ENCODE measurements around the gene GPR62. TPM values are rescaled to one million over a fixed set of nuclear protein-coding genes. Genes with fewer than 3 reads are reported as not detected.

GPR62 gene
- total and polyA plus RNA-seq, 9 of the 15 experiments (the other 6 are each of a cell fraction or from before 2014, with no cell fraction given): not detected

GRCh38 chr3:51935886-51936755 lies 19.1 kb upstream of the GPR62 start:
- no peak for DNase-seq (ENCODE audit: extremely low read depth in 1 of 4, low spot score in 3 of 4)
- H3K4me2 ChIP-seq (ENCODE audit: insufficient read depth, low read length): no peak overlapping the region
- H3K27ac ChIP-seq (ENCODE audit: extremely low read depth, low read depth, low read length): no peak overlapping the region
- no peak overlapping the region for H3K4me3 ChIP-seq
- H2AFZ ChIP-seq (ENCODE audit: low read depth, low read length): no peak overlapping the region
- peaks cover 8% of the 10 kb centered on the region in 2 experiments; a peak in 4 of 5 replicates for H3K4me1 ChIP-seq (replicated peaks in 1 of 2; ENCODE audit: control insufficient read depth in 2 of 2, insufficient read depth in 2 of 2, low read length in 2 of 2)
- no peak for ATAC-seq
- intact Hi-C loops (cut with micrococcal nuclease): no loop called here
- H3K9me3 ChIP-seq (replicated peaks; ENCODE audit: control insufficient read depth, insufficient read depth, low read depth, low read length): no peaks in the 10 kb centered on the region
- H4K20me1 ChIP-seq (replicated peaks; ENCODE audit: control insufficient read depth, insufficient read depth, low read length): no peaks in the 10 kb centered on the region
- no peak for FAIRE-seq
- POLR2A ChIA-PET: no interaction called here
- 97% methylated on average over 16 of the region's 25 CpGs for WGBS (ENCODE audit: insufficient coverage, low coverage, missing lambda C conversion rate)
- H3K9me1 ChIP-seq (ENCODE audit: control insufficient read depth, insufficient read depth, low read length): peaks cover 5% of the 10 kb centered on the region
- BruUV-seq (replicated peaks): no TSS peak
- peaks cover 76% of the 10 kb centered on the region; the same call in 2 of the 3 replicates for H3K36me3 ChIP-seq (ENCODE audit: control insufficient read depth, insufficient read depth, low read length)
- peaks cover 29% of the 10 kb centered on the region for H3K79me2 ChIP-seq (ENCODE audit: control insufficient read depth, insufficient read depth, low read length)
- no peak overlapping the region for H3K9ac ChIP-seq (ENCODE audit: insufficient read depth in 1 of 2, low read depth in 2 of 2, low read length in 2 of 2)
- CTCF ChIA-PET (ENCODE audit: low intra/inter-chr PET ratio): no interaction called here
- in situ Hi-C loops (cut with MboI): no loop called here
- no peaks in the 10 kb centered on the region for H3K27me3 ChIP-seq (ENCODE audit: control insufficient read depth in 2 of 2, insufficient read depth in 2 of 2, low read length in 2 of 2)
- TF ChIP-seq NR2C1 (IDR thresholded peaks at IDR 0.05) (no peak), NR2C1 (tag; IDR thresholded peaks at IDR 0.05) (no peak), SMARCC2 (IDR thresholded peaks at IDR 0.05; ENCODE audit: low read depth) (no peak), JUND (IDR thresholded peaks at IDR 0.05; ENCODE audit: borderline replicate concordance, low read depth, low read length) (no peak), JUND (tag; IDR thresholded peaks at IDR 0.05; ENCODE audit: borderline replicate concordance, low read depth, low read length) (no peak), MITF (IDR thresholded peaks at IDR 0.05) (no peak), ELF1 (tag; IDR thresholded peaks at IDR 0.05) (no peak), E2F4 (CRISPR knock-in tag; IDR thresholded peaks at IDR 0.05; ENCODE audit: low read depth) (no peak), THAP12 (CRISPR knock-in tag; IDR thresholded peaks at IDR 0.05) (no peak), DIDO1 (tag; IDR thresholded peaks at IDR 0.05; ENCODE audit: low read depth) (no peak), NKRF (IDR thresholded peaks at IDR 0.05; ENCODE audit: borderline replicate concordance) (no peak), CREB5 (CRISPR knock-in tag; IDR thresholded peaks at IDR 0.05) (no peak), ZNF445 (CRISPR knock-in tag; IDR thresholded peaks at IDR 0.05; ENCODE audit: low read depth) (no peak)

All from K562 (cell line).